Choroid plexus epithelial cell (primary cell): ENCODE results near the gene FGD1.

ENCODE experiments used
- DNase-seq: peaks from one replicate; pipeline ENCODE4 v3.0.0-alpha.2; 2010; ENCODE audit warnings: low read depth
- H3K4me3 ChIP-seq: 2 replicates; pipeline ENCODE4 v1.5.1; 2011; ENCODE audit warnings: low read depth, mild to moderate bottlenecking, control low read depth, low read length, moderate library complexity
- TF ChIP-seq, protein P1 (sequence below): conservative IDR thresholded peaks from 2 replicates; pipeline ENCODE4 v1.5.1; 2011; ENCODE audit warnings: low read depth, mild to moderate bottlenecking, control low read depth, inconsistent platforms, low read length, moderate library complexity

The FGD1 gene

GRCh38 chrX:54452920-54453319 lies 43.1 kb downstream of the FGD1 start:
- TF ChIP-seq, protein P1, sequence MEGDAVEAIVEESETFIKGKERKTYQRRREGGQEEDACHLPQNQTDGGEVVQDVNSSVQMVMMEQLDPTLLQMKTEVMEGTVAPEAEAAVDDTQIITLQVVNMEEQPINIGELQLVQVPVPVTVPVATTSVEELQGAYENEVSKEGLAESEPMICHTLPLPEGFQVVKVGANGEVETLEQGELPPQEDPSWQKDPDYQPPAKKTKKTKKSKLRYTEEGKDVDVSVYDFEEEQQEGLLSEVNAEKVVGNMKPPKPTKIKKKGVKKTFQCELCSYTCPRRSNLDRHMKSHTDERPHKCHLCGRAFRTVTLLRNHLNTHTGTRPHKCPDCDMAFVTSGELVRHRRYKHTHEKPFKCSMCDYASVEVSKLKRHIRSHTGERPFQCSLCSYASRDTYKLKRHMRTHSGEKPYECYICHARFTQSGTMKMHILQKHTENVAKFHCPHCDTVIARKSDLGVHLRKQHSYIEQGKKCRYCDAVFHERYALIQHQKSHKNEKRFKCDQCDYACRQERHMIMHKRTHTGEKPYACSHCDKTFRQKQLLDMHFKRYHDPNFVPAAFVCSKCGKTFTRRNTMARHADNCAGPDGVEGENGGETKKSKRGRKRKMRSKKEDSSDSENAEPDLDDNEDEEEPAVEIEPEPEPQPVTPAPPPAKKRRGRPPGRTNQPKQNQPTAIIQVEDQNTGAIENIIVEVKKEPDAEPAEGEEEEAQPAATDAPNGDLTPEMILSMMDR: peak; percentile 48
- peak; percentile 43 for DNase-seq
- H3K4me3 ChIP-seq: no peak overlapping the region

GRCh38 chrX:54449929-54450328 lies 46.1 kb downstream of the FGD1 start:
- TF ChIP-seq, protein P1: no peak
- no peak overlapping the region for H3K4me3 ChIP-seq
- DNase-seq: no peak

GRCh38 chrX:54447461-54447860 lies 48.6 kb downstream of the FGD1 start:
- DNase-seq: peak; percentile 28
- no peak overlapping the region for H3K4me3 ChIP-seq
- TF ChIP-seq, protein P1: peak; percentile 46

DNA sequence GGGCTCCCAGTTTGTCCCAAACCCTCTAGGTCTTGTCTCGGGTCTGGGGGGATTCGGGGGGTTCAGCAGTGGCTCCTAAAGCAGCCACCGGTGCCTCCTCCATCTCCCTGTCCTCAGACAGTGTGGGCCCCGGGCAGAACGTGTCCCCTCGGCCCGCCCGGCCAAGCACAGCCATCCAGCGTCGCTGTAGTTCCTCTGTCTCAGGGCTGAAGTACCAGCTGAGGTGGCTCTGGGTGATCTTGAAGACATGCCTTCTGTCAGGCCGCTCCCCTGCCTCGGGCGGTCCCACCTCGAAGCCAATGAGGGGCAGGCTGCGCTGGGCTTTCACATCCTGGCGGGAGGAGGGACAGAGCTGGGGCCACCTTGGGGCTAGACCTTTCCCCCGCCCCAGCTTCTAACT lies 50.0 kb downstream of the FGD1 start:
- H3K4me3 ChIP-seq: no peak overlapping the region
- DNase-seq: no peak
- TF ChIP-seq, protein P1: no peak

DNA sequence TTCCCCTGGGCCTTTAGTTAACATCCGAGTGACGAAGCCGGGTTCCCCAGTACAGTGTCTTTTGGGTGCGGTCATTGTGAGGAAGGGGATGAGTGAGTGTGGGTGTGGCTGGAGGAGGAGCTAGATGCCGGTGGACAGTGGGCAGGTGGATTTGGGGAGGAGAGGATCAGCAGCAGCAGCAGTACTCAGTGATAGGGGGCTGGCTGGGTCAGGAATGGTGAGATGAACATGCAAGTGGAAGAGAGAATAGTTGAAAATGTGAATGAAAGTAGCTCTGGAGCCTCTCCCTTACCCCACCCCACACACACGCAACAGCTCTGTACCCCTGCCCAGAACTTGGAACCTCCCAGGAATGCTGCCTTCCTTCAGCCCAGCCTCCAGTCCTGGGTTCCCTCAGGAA lies 51.3 kb downstream of the FGD1 start:
- no peak for DNase-seq
- H3K4me3 ChIP-seq: no peak overlapping the region
- TF ChIP-seq, protein P1: no peak

DNA sequence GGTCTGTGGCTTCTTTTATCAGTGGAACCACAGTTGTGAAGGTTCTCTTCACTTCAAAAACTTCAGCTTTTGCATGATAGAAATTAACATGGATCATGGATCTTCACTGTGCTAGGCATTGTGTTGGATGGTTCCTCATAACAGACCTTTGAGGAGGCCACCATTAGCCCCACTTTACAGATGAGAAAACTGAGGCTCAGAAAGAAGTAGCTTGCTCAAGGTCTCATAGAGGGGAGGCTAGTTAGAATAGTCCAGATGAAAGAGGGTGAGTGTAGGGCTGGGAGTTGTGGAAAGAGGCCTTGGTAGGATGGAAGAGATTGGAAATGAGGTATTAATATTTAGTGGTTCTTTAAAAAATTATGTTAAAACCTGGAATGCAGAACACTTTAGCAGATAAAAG lies 53.2 kb downstream of the FGD1 start:
- TF ChIP-seq, protein P1: no peak
- no peak overlapping the region for H3K4me3 ChIP-seq
- no peak for DNase-seq

GRCh38 chrX:54439960-54440871 lies 55.8 kb downstream of the FGD1 start, which contains the start of gene TSR2:
Gene TSR2, plus strand, starts transcription at chrX:54440404. Its CDS starts 18 bp downstream, at chrX:54440422.
- peak; percentile 91 for DNase-seq
- TF ChIP-seq, protein P1: peak; percentile 43
- peak within 1 kb of the TSS; percentile 82 for H3K4me3 ChIP-seq
